Kidney (tissue), 14 donors: Measurements from ENCODE around the gene HTRA3. TPM values are rescaled to one million over a fixed set of nuclear protein-coding genes. Genes with fewer than 3 reads are reported as not detected.

Experiments used
- DNase-seq, 5 donors: peaks; one replicate each; pipeline ENCODE4 v3.0.0-alpha.2; 2013 to 2020
- FAIRE-seq: peaks from 2 replicates; lab custom pipeline; 2012; peaks lifted over from hg19 to GRCh38; lab: Jason Lieb, UNC
- H3K27ac ChIP-seq, 2 donors: one replicate each; pipeline ENCODE4 v1.7.0; 2013; ENCODE audit warnings: low read depth in 2 of 2, low read length in 2 of 2, inconsistent platforms in 1 of 2
- H3K27me3 ChIP-seq: one replicate; pipeline ENCODE4 v1.7.1; 2013; ENCODE audit warnings: low read length, inconsistent platforms; ENCODE audit not compliant: control insufficient read depth, insufficient read depth
- H3K36me3 ChIP-seq, 3 donors: one replicate each; pipeline versions ENCODE4 v1.7.0 to v1.7.1; 2013; ENCODE audit warnings: low read length in 3 of 3, control low read depth in 1 of 3, inconsistent platforms in 1 of 3; ENCODE audit not compliant: insufficient read depth in 3 of 3, control insufficient read depth in 2 of 3
- H3K4me1 ChIP-seq, 3 donors: one replicate each; pipeline versions ENCODE4 v1.7.0 to v1.7.1; 2013; ENCODE audit warnings: low read length in 3 of 3, inconsistent platforms in 1 of 3, low read depth in 1 of 3; ENCODE audit not compliant: control insufficient read depth in 2 of 3, insufficient read depth in 2 of 3
- H3K4me3 ChIP-seq, 3 donors: one replicate each; pipeline versions ENCODE4 v1.7.0 to v1.8.1; 2013; ENCODE audit warnings: low read length in 3 of 3, control low read depth in 1 of 3, inconsistent platforms in 1 of 3
- H3K9ac ChIP-seq, 3 donors: one replicate each; pipeline versions ENCODE4 v1.7.0 to v1.7.1; 2013; ENCODE audit warnings: low read length in 3 of 3, control low read depth in 1 of 3, inconsistent platforms in 1 of 3
- H3K9me3 ChIP-seq, 3 donors: one replicate each; pipeline versions ENCODE4 v1.7.0 to v1.7.1; 2013; ENCODE audit warnings: low read length in 3 of 3, control low read depth in 1 of 3, inconsistent platforms in 1 of 3; ENCODE audit not compliant: control insufficient read depth in 2 of 3, insufficient read depth in 1 of 3
- intact Hi-C: fragments of 100-400 bp; cut with DNase I; formaldehyde crosslinking; loops from one replicate; pipeline ENCODE4 v1.11.1; 2022
- polyA plus RNA-seq: library from polyadenylated mRNA; stranded (reverse); fragments of 350-450 nt; fragmentation: Illumina TruSeq; extraction: RNeasy Lipid Tissue Mini Kit (QIAGEN cat#74804); gene quantifications from one replicate; pipeline ENCODE4 v1.2.3, GENCODE V29; 2014; ENCODE audit warnings: low read depth, low replicate concordance; ENCODE audit not compliant: insufficient read depth
- total RNA-seq: library from RNA; stranded (reverse); fragmentation: NEBNext Ultra II Directional; extraction: Animal tissue kit (Norgen Biotek cat#: 25700); gene quantifications from one replicate; pipeline ENCODE4 v1.2.1, GENCODE V29; 2021
- TF ChIP-seq, protein P1 (sequence below): IDR thresholded peaks from 3 replicates; pipeline ENCODE4 v1.5.1; 2012; ENCODE audit warnings: mild to moderate bottlenecking, moderate library complexity, borderline replicate concordance; ENCODE audit not compliant: insufficient read depth; ENCODE audit errors: extremely low read depth
- donor health status: control.
- donor health status: control.
- donor health status: control.
- donor health status: control.
- donor health status: control.
- donor health status: DM: yes; HTN: yes; CAD: no.
- donor health status: Normal renal cell carcinoma (clear cell type).

Gene HTRA3
- total and polyA plus RNA-seq, 2 donors from 2014 or later: 1.7 to 6.5 TPM

DNA sequence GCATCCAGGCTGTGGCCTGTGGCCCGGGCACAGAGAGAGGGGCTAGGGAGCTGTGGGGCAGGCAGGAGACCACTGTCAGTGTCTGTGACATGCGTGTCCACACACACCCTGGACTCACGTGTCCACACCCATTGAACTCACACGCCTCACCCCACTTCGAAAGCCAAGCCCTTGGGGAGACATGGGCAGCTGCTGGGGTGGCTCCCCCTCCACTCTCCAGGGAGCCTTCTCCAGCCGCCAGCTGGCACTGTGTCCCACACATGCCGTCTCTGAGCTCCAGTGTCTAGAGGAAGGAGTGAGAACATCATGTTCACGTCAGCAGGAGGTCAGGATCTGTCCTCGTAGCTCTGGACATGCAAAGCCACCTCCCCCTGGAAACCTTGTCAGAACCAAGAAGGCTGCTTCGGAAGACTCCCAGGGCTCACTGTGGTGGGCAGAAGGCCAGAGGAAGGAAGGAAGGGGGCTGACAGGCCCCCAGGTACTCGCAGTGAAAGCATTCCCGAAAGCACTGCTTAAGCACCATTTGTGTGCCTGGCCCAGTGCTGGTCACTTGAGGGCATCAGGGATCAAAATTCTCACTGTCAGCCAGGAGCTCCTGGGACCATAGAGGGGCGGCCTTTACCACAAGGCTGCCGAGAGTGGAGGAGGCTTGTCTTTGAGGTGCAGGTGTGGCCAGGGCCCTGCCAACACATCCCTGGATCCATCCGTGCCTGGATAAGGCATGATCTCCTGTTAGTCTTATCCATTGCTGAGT, 61.4 kb downstream of the HTRA3 start:
- H3K27me3 ChIP-seq: no peaks in the 10 kb centered on the region
- no peak overlapping the region for H3K27ac ChIP-seq
- DNase-seq: peak in 2 of 5 donors; percentile 29 to 86
- no peaks in the 10 kb centered on the region for H3K36me3 ChIP-seq
- H3K9ac ChIP-seq: no peak overlapping the region
- no peak for FAIRE-seq
- H3K9me3 ChIP-seq: peaks cover 0 to 3% (median 0%) of the 10 kb centered on the region in 3 donors
- no peak overlapping the region for H3K4me3 ChIP-seq
- TF ChIP-seq, protein P1, sequence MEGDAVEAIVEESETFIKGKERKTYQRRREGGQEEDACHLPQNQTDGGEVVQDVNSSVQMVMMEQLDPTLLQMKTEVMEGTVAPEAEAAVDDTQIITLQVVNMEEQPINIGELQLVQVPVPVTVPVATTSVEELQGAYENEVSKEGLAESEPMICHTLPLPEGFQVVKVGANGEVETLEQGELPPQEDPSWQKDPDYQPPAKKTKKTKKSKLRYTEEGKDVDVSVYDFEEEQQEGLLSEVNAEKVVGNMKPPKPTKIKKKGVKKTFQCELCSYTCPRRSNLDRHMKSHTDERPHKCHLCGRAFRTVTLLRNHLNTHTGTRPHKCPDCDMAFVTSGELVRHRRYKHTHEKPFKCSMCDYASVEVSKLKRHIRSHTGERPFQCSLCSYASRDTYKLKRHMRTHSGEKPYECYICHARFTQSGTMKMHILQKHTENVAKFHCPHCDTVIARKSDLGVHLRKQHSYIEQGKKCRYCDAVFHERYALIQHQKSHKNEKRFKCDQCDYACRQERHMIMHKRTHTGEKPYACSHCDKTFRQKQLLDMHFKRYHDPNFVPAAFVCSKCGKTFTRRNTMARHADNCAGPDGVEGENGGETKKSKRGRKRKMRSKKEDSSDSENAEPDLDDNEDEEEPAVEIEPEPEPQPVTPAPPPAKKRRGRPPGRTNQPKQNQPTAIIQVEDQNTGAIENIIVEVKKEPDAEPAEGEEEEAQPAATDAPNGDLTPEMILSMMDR: no peak
- peaks cover 0 to 16% (median 14%) of the 10 kb centered on the region in 3 donors for H3K4me1 ChIP-seq
- intact Hi-C loops: no loop called here

DNA sequence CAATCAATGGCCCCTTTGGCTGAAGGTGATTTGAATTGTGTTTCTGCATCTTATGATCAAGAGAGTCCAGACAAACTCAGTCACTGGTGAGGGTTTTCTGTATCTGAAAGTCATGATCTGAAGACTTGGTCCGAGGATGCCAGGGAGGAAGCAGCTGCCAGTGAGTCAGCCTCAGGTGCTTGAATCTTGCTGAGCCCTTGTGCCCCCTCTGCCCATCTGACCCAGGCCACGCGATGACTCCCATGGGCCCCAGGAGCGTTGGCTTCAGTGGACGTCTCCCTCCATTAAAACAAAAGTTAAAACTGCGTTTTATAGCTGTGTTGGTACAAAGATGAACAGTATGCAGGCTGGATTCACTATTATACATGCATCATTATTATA, 62.0 kb downstream of the HTRA3 start:
- peaks cover 0 to 3% (median 0%) of the 10 kb centered on the region in 3 donors for H3K9me3 ChIP-seq
- H3K9ac ChIP-seq: no peak overlapping the region
- intact Hi-C loops: no loop called here
- FAIRE-seq (no peak), DNase-seq (peak in 1 of 5 donors; percentile 16)
- TF ChIP-seq, protein P1: no peak
- H3K36me3 ChIP-seq: no peaks in the 10 kb centered on the region
- no peak overlapping the region for H3K4me3 ChIP-seq
- peaks cover 0 to 16% (median 14%) of the 10 kb centered on the region in 3 donors for H3K4me1 ChIP-seq
- H3K27me3 ChIP-seq: no peaks in the 10 kb centered on the region
- no peak overlapping the region for H3K27ac ChIP-seq

DNA sequence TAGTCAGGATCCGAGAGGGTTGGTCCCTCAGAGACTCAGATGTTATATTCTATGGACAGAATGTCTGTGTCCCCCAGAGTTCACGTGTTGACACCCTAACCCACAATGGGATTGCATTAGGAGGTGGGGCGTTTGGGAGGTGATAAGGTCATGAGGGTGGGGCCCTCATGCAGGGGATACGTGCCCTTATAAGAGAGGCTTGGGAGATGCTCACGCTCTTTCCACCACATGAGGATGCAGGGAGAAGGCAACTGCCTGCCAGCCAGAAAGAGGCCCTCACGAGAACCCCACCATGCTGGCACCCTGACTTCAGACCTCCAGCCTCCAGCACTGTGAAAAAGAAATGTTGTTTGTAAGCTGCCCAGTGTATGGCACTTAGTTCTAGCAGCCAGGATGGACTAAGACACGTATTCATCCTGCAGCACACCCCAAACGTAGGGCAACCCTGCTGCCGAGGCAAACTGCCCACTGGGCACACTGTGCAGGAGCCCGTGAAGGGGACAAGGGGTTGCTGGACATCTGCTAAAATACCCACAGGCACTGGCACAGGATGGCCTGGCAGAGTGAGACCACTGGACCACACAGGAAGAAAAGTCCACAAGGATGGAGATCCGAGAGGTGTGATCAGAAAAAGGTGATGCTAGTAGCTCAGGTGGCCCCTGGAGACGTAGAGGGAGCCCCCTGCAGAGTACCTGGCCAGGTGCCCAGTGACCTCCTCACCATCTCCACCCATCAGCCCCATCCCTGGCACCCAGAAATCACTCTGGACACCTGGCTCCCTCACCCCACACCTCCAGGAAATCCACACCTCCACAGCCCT, 62.7 kb downstream of the HTRA3 start:
- no peaks in the 10 kb centered on the region for H3K36me3 ChIP-seq
- H3K27ac ChIP-seq: no peak overlapping the region
- no peak overlapping the region for H3K4me3 ChIP-seq
- TF ChIP-seq, protein P1: no peak
- H3K9me3 ChIP-seq: no peaks in the 10 kb centered on the region
- DNase-seq: peak in 2 of 5 donors; percentile 24 to 46
- H3K9ac ChIP-seq: no peak overlapping the region
- H3K4me1 ChIP-seq: peaks cover 0 to 16% (median 14%) of the 10 kb centered on the region in 3 donors
- no peaks in the 10 kb centered on the region for H3K27me3 ChIP-seq
- intact Hi-C loops: no loop called here
- FAIRE-seq: no peak
